Measurements from ENCODE around the gene NAPEPLD.
"Not testable (repeated sequence)": the region's sequence is repeated elsewhere in the genome, so short reads cannot be mapped to it uniquely, and the experiment has no call there.

NAPEPLD gene

GRCh38 chr7:103152744-103153617 lies 4.1 kb upstream of the NAPEPLD start:
- DNase-seq; H3K9me3 Mint-ChIP-seq; H3K4me3 Mint-ChIP-seq; ATAC-seq (replicated peaks); H3K27ac Mint-ChIP-seq; H3K27me3 Mint-ChIP-seq: not testable (repeated sequence)
- Mint-ChIP-seq H3K36me3 (peaks cover 4 to 14% of the 10 kb centered on the region in 2 donors), H3K4me1 (peaks cover 19 to 29% of the 10 kb centered on the region in 2 donors)

GRCh38 chr7:103151993-103152676 lies 3.2 kb upstream of the NAPEPLD start:
- not testable (repeated sequence) for H3K27me3 Mint-ChIP-seq; DNase-seq; H3K9me3 Mint-ChIP-seq; ATAC-seq (replicated peaks); H3K27ac Mint-ChIP-seq; H3K4me3 Mint-ChIP-seq
- peaks cover 24 to 36% of the 10 kb centered on the region in 2 donors for H3K4me1 Mint-ChIP-seq
- H3K36me3 Mint-ChIP-seq = peaks cover 4 to 14% of the 10 kb centered on the region in 2 donors

DNA sequence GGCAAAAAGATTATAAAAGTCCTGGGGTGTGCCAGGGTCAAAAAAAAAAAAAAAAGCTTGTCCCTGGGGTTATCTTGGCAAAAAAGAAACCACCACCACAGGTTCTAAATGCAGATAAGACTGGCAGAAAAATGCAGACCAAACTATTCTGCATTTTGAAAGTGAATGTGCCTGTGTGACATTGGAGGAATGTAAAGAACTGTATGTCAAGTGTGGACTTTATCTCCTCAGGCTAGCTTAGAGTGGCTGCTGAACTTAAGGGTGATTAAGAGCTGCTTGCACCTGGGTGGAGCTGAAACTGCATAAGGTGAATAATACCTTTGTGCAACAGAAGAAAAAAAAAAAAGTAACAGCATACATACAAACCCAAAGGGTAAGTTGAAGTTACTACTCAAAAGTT lies 1.3 kb upstream of the NAPEPLD start:
- peak overlapping the region; percentile 91 to 95 for H3K4me3 Mint-ChIP-seq
- no peaks in the 10 kb centered on the region for H3K27me3 Mint-ChIP-seq
- peaks cover 30 to 45% of the 10 kb centered on the region in 2 donors for H3K4me1 Mint-ChIP-seq
- peaks cover 4 to 14% of the 10 kb centered on the region in 2 donors for H3K36me3 Mint-ChIP-seq
- ATAC-seq (replicated peaks) (no peak), DNase-seq (no peak)
- no peaks in the 10 kb centered on the region for H3K9me3 Mint-ChIP-seq
- peak overlapping the region; percentile 99 for H3K27ac Mint-ChIP-seq

- Mint-ChIP-seq H3K27me3 (no peaks in the 10 kb centered on the region), H3K4me3 (peak overlapping the region; percentile 91 to 95), H3K36me3 (peaks cover 4 to 14% of the 10 kb centered on the region in 2 donors), H3K9me3 (no peaks in the 10 kb centered on the region), H3K27ac (peak overlapping the region; percentile 99), H3K4me1 (peaks cover 30 to 45% of the 10 kb centered on the region in 2 donors)
- DNase-seq (no peak), ATAC-seq (replicated peaks) (peak in 1 of 2 donors; percentile 18)
These were observed 895 bp upstream of the NAPEPLD start for GRCh38 chr7:103149808-103150180.

DNA sequence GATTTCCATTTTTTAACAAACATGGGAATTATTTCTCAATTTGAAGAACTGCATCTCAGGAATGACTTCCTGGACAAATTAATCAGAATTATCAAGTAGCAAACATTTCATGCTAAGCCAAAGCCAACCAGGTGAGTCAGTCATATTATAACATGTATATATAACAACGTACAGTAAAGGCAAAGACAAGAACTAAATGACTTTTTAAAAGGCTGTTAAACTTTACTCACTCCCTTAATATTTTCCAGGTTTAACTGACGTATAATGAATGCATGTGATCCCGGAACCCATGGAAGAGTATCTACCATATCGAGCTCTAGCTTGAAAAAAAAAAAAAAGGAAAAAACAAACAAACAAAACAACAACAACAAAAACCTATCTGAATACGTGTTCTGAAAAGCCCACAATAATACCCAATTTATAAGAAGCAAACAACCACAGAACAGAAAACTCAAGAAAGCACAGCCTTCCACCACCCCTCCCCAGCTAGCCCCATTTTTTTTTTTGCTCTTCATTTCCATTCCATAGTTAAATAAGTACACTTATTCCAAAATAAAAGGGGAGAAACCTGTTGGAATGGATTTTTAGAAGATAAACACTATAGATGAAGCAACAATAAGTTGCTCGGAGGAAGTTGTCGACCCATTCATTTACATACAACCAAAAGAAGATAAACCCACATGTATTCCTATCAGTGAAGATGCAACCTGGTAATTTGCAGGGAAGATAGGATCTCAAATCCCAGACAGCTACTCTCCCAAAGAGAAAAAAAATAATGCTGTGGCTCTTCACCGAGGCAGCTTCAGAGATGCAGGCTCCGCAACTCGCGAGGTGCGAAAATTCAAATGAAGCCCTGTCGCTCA lies 537 bp downstream of the NAPEPLD start:
- Mint-ChIP-seq H3K4me3 (peak overlapping the region; percentile 91 to 95), H3K36me3 (peaks cover 4 to 15% of the 10 kb centered on the region in 2 donors), H3K9me3 (no peaks in the 10 kb centered on the region), H3K27ac (peak overlapping the region; percentile 99), H3K4me1 (peaks cover 29 to 45% of the 10 kb centered on the region in 2 donors), H3K27me3 (no peaks in the 10 kb centered on the region)
- DNase-seq (no peak), ATAC-seq (replicated peaks) (no peak)

- H3K27ac Mint-ChIP-seq = not testable (repeated sequence)
These were observed 4.1 kb downstream of the NAPEPLD start for GRCh38 chr7:103144754-103145153.

DNA sequence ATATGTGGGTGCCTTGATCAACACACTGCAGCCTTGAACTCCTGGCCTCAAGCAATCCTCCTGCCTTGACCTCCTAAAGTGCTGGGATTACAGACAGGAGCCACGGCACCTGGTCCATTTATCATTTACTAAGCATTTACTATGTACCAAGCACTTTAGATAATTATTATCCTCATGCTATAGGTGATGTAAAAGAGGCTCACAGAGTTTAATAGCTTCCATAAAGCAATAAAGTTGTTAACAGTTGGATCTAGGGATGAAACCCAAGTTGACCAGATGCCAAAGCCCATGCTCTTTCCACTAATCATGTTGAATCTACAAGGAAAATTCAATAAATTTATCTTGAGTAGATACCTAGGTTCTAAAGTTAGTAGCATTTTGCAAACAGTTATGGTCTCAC lies 5.0 kb downstream of the NAPEPLD start:
- Mint-ChIP-seq H3K36me3 (peaks cover 10 to 18% of the 10 kb centered on the region in 2 donors), H3K27ac (no peak overlapping the region), H3K9me3 (no peaks in the 10 kb centered on the region), H3K4me1 (peaks cover 24 to 42% of the 10 kb centered on the region in 2 donors), H3K27me3 (no peaks in the 10 kb centered on the region), H3K4me3 (no peak overlapping the region)
- no peak for ATAC-seq (replicated peaks)
- DNase-seq = no peak

More at GRCh38 chr7:103144754-103145153, 4.1 kb downstream of the NAPEPLD start:
- Mint-ChIP-seq H3K36me3 (peaks cover 10 to 18% of the 10 kb centered on the region in 2 donors), H3K4me1 (peaks cover 25 to 46% of the 10 kb centered on the region in 2 donors)
- not testable (repeated sequence) for H3K27me3 Mint-ChIP-seq; ATAC-seq (replicated peaks); H3K9me3 Mint-ChIP-seq; DNase-seq; H3K4me3 Mint-ChIP-seq

DNA sequence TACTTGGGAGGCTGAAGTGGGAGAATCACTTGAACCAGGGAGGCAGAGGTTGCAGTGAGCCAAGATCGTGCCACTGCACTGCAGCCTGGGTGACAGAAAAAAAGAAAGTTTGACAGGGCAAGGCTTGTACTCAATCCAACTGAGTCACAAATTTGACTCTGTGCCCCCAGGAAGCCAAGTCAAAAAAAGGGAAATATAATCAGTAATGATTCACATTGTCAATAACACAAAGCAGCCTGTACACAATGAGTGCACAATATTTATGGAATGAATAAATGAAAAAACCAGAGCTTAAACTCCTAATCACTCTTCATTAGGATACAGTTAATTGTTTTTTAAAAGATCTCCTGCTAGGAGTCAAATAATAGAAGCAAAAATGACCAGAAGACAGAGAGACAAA lies 6.4 kb downstream of the NAPEPLD start:
- peaks cover 10 to 18% of the 10 kb centered on the region in 2 donors for H3K36me3 Mint-ChIP-seq
- H3K4me1 Mint-ChIP-seq = peaks cover 19 to 30% of the 10 kb centered on the region in 2 donors
- DNase-seq (no peak), ATAC-seq (replicated peaks) (no peak)
- H3K27ac Mint-ChIP-seq = no peak overlapping the region
- no peak overlapping the region for H3K4me3 Mint-ChIP-seq
- H3K27me3 Mint-ChIP-seq = no peaks in the 10 kb centered on the region
- H3K9me3 Mint-ChIP-seq = no peaks in the 10 kb centered on the region

DNA sequence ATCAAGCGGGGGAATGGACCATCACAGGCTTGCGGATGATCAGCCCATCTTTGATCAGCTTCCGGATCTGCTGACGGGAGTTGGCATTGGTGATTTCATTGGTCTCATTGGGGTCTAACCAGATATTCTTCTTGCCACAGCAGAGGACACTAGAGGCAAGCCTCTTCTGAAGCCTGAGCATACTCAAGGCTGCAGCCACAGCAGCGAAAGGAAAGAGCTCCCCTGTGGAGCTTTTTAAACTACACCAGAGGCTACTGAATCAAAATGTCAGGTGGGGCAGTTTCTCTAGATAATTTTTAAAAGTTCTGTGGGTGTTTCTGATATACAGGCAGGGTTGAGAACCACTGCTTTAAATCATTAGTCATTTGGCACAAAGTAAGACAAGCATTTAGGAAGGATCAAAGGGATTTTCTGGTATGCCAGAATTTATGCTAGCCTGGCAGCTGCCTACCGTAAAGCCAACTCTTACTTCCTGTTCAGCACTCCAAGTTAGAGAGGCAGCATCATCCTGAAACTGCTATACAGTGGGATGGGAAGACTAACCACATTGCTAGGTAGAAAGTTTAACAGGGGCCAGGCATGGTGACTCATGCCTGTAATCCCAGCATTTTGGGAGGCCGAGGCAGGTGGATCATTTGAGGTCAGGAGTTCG lies 7.0 kb downstream of the NAPEPLD start:
- Mint-ChIP-seq H3K36me3 (peaks cover 10 to 18% of the 10 kb centered on the region in 2 donors), H3K9me3 (no peaks in the 10 kb centered on the region), H3K4me3 (no peak overlapping the region), H3K27ac (peak overlapping the region; percentile 59), H3K27me3 (no peaks in the 10 kb centered on the region), H3K4me1 (peaks cover 15 to 24% of the 10 kb centered on the region in 2 donors)
- ATAC-seq (replicated peaks) (peak in 1 of 2 donors; percentile 41), DNase-seq (no peak)

- Mint-ChIP-seq H3K4me1 (peaks cover 8 to 12% of the 10 kb centered on the region in 2 donors), H3K9me3 (no peaks in the 10 kb centered on the region), H3K36me3 (peaks cover 10 to 18% of the 10 kb centered on the region in 2 donors), H3K27me3 (no peaks in the 10 kb centered on the region), H3K4me3 (no peak overlapping the region), H3K27ac (no peak overlapping the region)
- no peak for ATAC-seq (replicated peaks)
- no peak for DNase-seq
These were observed 8.2 kb downstream of the NAPEPLD start for GRCh38 chr7:103140685-103141084.

DNA sequence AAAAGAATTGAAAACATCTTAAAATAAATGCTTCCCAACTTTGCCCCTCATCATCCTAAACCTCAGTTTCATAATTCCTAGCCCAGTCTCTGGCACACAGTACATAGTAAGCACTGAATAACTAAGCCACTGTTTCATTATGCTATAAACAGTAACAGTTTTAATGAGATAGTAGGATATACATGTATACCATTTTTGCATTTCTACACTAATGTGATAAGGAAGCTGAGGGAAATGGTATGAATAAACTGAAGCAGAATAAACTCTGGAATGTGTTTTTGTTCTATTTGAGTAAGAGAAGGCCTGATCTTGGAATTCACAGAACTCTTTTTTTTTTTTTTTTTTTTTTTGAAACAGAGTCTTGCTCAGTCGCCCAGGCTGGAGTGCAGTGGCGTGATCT lies 8.8 kb downstream of the NAPEPLD start:
- H3K36me3 Mint-ChIP-seq = peaks cover 10 to 18% of the 10 kb centered on the region in 2 donors
- H3K9me3 Mint-ChIP-seq = no peaks in the 10 kb centered on the region
- H3K4me3 Mint-ChIP-seq = no peak overlapping the region
- no peak for ATAC-seq (replicated peaks)
- H3K4me1 Mint-ChIP-seq = peaks cover 6 to 10% of the 10 kb centered on the region in 2 donors
- H3K27me3 Mint-ChIP-seq = no peaks in the 10 kb centered on the region
- no peak for DNase-seq
- no peak overlapping the region for H3K27ac Mint-ChIP-seq

DNA sequence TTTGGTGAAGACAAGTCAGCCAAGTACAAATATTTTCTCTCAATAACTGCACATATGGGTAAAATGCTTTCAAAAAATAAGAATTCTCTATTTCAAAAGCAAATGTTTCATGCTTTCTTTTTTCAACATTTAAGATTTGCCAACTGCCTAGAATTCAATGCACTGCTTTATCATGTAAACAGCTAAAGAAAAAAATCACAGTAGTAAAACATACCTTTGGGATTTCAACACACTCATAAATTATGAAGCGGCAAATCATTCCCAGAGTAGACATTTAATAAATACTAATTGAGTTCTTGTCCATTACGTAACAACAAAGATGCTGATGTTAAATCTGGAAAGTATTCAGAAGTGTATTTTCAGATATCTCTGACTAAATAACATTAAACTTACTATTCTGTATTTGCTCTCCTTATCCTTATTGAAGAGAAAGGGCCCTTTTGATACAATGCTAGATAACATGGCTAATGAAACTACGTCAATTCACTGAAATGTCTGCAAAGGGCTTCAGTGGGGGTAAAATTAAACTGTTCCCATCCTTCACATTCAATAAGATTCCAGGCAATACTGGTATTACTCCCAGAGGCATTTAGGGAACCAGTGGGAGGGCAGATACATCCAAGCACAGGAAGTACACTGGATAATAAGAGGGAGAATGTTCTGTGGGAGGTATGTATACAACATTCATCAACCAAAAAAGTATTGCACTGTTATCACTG lies 13.9 kb downstream of the NAPEPLD start:
- Mint-ChIP-seq H3K9me3 (no peaks in the 10 kb centered on the region), H3K27ac (no peak overlapping the region), H3K4me3 (no peak overlapping the region), H3K36me3 (peaks cover 1 to 5% of the 10 kb centered on the region in 2 donors), H3K4me1 (peaks cover 15 to 25% of the 10 kb centered on the region in 2 donors), H3K27me3 (no peaks in the 10 kb centered on the region)
- ATAC-seq (replicated peaks) = no peak
- DNase-seq = no peak
